A549 (cell line): ENCODE measurements around the gene HRH4. TPM values are rescaled to one million over a fixed set of nuclear protein-coding genes. Genes with fewer than 3 reads are reported as not detected.

Source experiments
- ATAC-seq, 2 experiments: fragments of 200-7000 bp in 1 of 2; fragments of >200 bp in 1 of 2; cut with Nextera tagmentation in 1 of 2; cut with Tn5 transposase in 1 of 2; 3 replicates each; pipeline versions ENCODE4 v1.8.0 to v1.9.1; 2018 to 2020; ENCODE audit warnings: mild to moderate bottlenecking in 1 of 2, moderate library complexity in 1 of 2
- CTCF ChIA-PET: fragments of 300-600 bp; sonication (Branson Sonifier 250); formaldehyde crosslinking; extraction: SDS; loops from one replicate; lab custom pipeline; 2021; ENCODE audit warnings: antibody characterized with exemption, inconsistent platforms; lab: Yijun Ruan, JAX
- POLR2A ChIA-PET: fragments of 350-600 bp; formaldehyde crosslinking; extraction: SDS; loops from one replicate; lab custom pipeline; 2021; ENCODE audit warnings: antibody characterized with exemption, inconsistent platforms; lab: Yijun Ruan, JAX
- DNase-seq, 2 experiments: peaks; one replicate each; pipeline versions ENCODE4 v3.0.0 to v3.0.0-alpha.2; 2011 to 2016; ENCODE audit warnings: low read depth in 1 of 2, low spot score in 1 of 2
- FAIRE-seq: peaks from 2 replicates; lab custom pipeline; 2011; peaks lifted over from hg19 to GRCh38; lab: Jason Lieb, UNC
- H3K27ac ChIP-seq, 2 experiments: fragments of >200 bp; sonication (Bioruptor Twin); formaldehyde crosslinking; 3 replicates each; pipeline ENCODE4 v1.5.1; 2016 to 2017
- H3K4me1 ChIP-seq: fragments of >200 bp; sonication (Bioruptor Twin); formaldehyde crosslinking; 3 replicates; pipeline ENCODE4 v1.6.1; 2016
- H3K4me2 ChIP-seq: fragments of >200 bp; sonication (Bioruptor Twin); formaldehyde crosslinking; 3 replicates; pipeline ENCODE4 v1.6.1; 2016
- H3K4me3 ChIP-seq: fragments of >200 bp; sonication (Bioruptor Twin); formaldehyde crosslinking; 3 replicates; pipeline ENCODE4 v1.5.1; 2016
- H3K9me3 ChIP-seq: fragments of >200 bp; sonication (Bioruptor Twin); formaldehyde crosslinking; 3 replicates; pipeline ENCODE4 v1.6.1; 2016
- CHD4 ChIP-seq: fragments of 200-600 bp; sonication (generic); IDR thresholded peaks from 2 replicates; pipeline ENCODE4 v1.6.1; 2016; ENCODE audit warnings: antibody characterized with exemption, mild to moderate bottlenecking, borderline replicate concordance
- E2F6 ChIP-seq: IDR thresholded peaks from 2 replicates; pipeline ENCODE4 v1.6.1; 2012; ENCODE audit warnings: low read depth, borderline replicate concordance
- ELK1 ChIP-seq: fragments of 150-350 bp; IDR thresholded peaks from 2 replicates; pipeline ENCODE4 v1.6.1; 2014; ENCODE audit warnings: low read depth, mild to moderate bottlenecking, low read length
- FOSB ChIP-seq: fragments of 250-450 bp; sonication (Bioruptor Pico); IDR thresholded peaks from 2 replicates; pipeline ENCODE4 v1.5.0; 2020; ENCODE audit warnings: mild to moderate bottlenecking, moderate library complexity
- HEYL ChIP-seq: fragments of 250-450 bp; sonication (Bioruptor Pico); IDR thresholded peaks from 2 replicates; pipeline ENCODE4 v1.8.0; 2021; ENCODE audit warnings: mild to moderate bottlenecking, moderate library complexity
- MAX ChIP-seq: IDR thresholded peaks from 2 replicates; pipeline ENCODE4 v1.6.1; 2012
- MAZ ChIP-seq: fragments of 150-350 bp; IDR thresholded peaks from 2 replicates; pipeline ENCODE4 v1.6.1; 2014; ENCODE audit warnings: antibody characterized with exemption, low read depth, low read length, borderline replicate concordance
- NFE2L2 ChIP-seq: fragments of 150-350 bp; conservative IDR thresholded peaks from 2 replicates; pipeline ENCODE4 v1.6.1; 2014; ENCODE audit warnings: low read length
- NR3C1 ChIP-seq: fragments of >200 bp; sonication (Bioruptor Twin); formaldehyde crosslinking; IDR thresholded peaks from 3 replicates; pipeline ENCODE4 v1.6.1; 2017
- PBX3 ChIP-seq: IDR thresholded peaks from 2 replicates; pipeline ENCODE4 v1.6.1; 2012
- POLR2A ChIP-seq: IDR thresholded peaks from 2 replicates; pipeline ENCODE4 v1.6.1; 2012; ENCODE audit warnings: mild to moderate bottlenecking, low read length
- REST ChIP-seq: fragments of 200-600 bp; sonication (generic); IDR thresholded peaks from 2 replicates; pipeline ENCODE4 v1.6.1; 2016; ENCODE audit warnings: antibody characterized with exemption, mild to moderate bottlenecking, moderate library complexity
- RFX5 ChIP-seq: fragments of 450-650 bp; IDR thresholded peaks from 2 replicates; pipeline ENCODE4 v1.7.1; 2014; ENCODE audit warnings: antibody characterized with exemption, mild to moderate bottlenecking, moderate library complexity
- SMC3 ChIP-seq: fragments of >200 bp; sonication (Bioruptor Twin); formaldehyde crosslinking; IDR thresholded peaks from 3 replicates; pipeline ENCODE4 v1.6.1; 2018; ENCODE audit warnings: inconsistent platforms
- TP53 ChIP-seq: fragments of 250-450 bp; sonication (Bioruptor Pico); IDR thresholded peaks from 2 replicates; pipeline ENCODE4 v1.5.0; 2021; ENCODE audit warnings: mild to moderate bottlenecking, moderate library complexity
- ZNF302 ChIP-seq: fragments of 250-450 bp; sonication (Bioruptor Pico); IDR thresholded peaks from 2 replicates; pipeline ENCODE4 v1.9.0; 2021; ENCODE audit warnings: inconsistent platforms, mild to moderate bottlenecking, moderate library complexity
- WGBS: methylation state at CpG from one replicate; pipeline ENCODE4 v1.1.6; 2017; ENCODE audit errors: missing lambda C conversion rate; 5-methylcytosine and 5-hydroxymethylcytosine counted together
- polyA plus RNA-seq, 4 experiments: library from polyadenylated mRNA; depleted of rRNA in 3 of 4; stranded (reverse); fragments of >200 nt; fragmentation: RNase III in 1 of 4; extraction: RNeasy Plus Mini Kit Qiagen cat#74134 plus additional on column Dnase treatment in 1 of 4; gene quantifications; 2 replicates in 3 of 4; 3 replicates in 1 of 4; pipeline ENCODE4 v1.2.3, GENCODE V29; 2011 to 2017

Gene HRH4
- polyA plus RNA-seq, 2 of the 4 experiments (the other 2 are of a cell fraction): 0.04 to 0.08 TPM

DNA sequence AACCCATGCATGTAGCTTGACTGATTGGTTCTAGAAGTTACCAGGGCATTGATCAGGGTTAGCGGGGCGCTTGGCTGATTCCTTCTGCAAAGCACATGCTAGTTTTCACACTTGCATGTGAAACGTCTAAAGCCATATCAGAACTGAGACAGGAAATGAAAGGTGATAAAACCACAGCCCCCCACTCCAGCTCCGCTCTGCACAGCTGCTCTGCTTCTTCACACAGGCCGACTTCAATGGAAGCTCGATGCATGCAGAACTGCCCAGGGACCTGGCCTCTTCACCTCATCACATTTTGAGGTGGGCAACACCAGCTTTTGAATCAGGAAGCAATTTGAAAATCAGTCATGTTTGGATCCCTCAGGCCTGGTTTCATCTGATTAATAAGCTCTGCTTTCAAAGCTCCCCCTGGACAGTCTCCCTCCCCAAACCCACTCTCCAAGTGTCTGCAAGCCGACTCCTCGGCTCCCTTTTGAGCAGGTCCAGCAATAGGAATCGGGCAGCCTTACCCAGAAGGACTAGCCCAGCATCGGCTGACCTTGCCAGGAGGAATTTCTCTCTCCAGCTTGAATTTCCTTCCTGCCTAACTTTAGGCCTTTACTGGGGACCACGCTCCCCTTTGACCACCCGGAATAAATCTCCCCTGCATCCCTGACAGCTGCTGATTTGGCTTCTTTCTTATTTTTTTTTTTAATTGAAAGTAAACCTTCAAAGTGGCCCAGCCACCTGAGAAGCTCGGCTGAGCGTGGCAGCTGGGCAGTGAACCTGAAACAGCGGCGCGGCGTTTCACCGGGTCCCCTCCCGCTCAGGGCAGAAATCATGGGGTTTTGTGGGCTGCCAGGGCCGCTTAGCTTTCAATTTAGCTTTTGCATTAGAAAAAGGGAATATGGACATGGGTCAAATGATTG lies 31.7 kb downstream of the HRH4 start:
- no peak overlapping the region for H3K4me2 ChIP-seq
- no peaks in the 10 kb centered on the region for H3K4me1 ChIP-seq
- ATAC-seq (no peak), DNase-seq (no peak), FAIRE-seq (no peak)
- CTCF ChIA-PET: interaction anchor here (0.9 to 2.3 kb wide), 3 partner anchors 132 to 316 kb away, joined by 3 to 9 read pairs (median 8); no protein-coding TSS in a partner anchor
- H3K27ac ChIP-seq: no peak overlapping the region
- H3K9me3 ChIP-seq: no peaks in the 10 kb centered on the region
- no peak overlapping the region for H3K4me3 ChIP-seq
- POLR2A ChIA-PET: no interaction called here
- 66% methylated on average over 21 of the region's 21 CpGs for WGBS
- TF ChIP-seq POLR2A (no peak), ZNF302 (no peak), MAZ (no peak), PBX3 (no peak)
- TF ChIP-seq, all 56 proteins: peak for 0

DNA sequence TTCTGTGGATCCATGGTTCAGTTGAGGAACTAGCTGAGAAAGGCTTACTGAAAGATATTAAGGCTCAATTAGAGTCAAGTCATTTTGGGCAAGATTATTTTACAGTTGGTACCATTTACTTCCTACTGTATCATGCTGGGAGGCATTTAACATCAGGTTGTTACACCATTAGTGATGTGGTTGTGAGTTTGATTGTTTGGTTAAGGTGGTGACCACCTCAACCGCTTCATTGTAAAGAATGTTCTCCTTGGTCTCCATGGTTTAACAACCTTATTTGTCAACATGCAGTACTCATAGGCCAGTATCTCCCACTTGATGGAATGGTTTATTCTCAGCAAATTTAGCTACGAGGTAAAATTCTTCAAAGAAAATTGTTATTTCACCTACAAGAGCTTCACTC lies 34.1 kb downstream of the HRH4 start:
- no peak overlapping the region for H3K4me2 ChIP-seq
- H3K4me1 ChIP-seq: no peaks in the 10 kb centered on the region
- ATAC-seq: no peak
- TF ChIP-seq TP53 (CRISPR knock-in tag) (no peak), SMC3 (no peak), RFX5 (no peak), REST (no peak), ELK1 (no peak), NR3C1 (no peak), MAX (no peak), FOSB (CRISPR knock-in tag) (no peak), HEYL (CRISPR knock-in tag) (no peak), E2F6 (no peak), NFE2L2 (no peak), CHD4 (no peak)
- TF ChIP-seq, all 56 proteins: peak for 0
- H3K9me3 ChIP-seq: no peaks in the 10 kb centered on the region
- no peak overlapping the region for H3K4me3 ChIP-seq
- ChIA-PET POLR2A (interaction anchor here (1.0 kb wide), 1 partner anchor 356 kb away, joined by 3 read pairs; the partner anchor contains the start of gene CABYR), CTCF (interaction anchor here (1.2 to 1.7 kb wide), 2 partner anchors 10 to 231 kb away, joined by 3 to 4 read pairs; no protein-coding TSS in a partner anchor)
- WGBS: 6% methylated on average over 2 of the region's 2 CpGs
- no peak for FAIRE-seq
- no peak for DNase-seq
- no peak overlapping the region for H3K27ac ChIP-seq
